SKM-1 (cell line): ENCODE data around the gene MUC21.
"Not testable (repeated sequence)": the region's sequence is repeated elsewhere in the genome, so short reads cannot be mapped to it uniquely, and the experiment has no call there.

Experiments used
- DNase-seq: peaks from one replicate; lab custom pipeline; 2025; ENCODE audit not compliant: unreplicated experiment; lab: John Stamatoyannopoulos, UW

MUC21 gene

DNA sequence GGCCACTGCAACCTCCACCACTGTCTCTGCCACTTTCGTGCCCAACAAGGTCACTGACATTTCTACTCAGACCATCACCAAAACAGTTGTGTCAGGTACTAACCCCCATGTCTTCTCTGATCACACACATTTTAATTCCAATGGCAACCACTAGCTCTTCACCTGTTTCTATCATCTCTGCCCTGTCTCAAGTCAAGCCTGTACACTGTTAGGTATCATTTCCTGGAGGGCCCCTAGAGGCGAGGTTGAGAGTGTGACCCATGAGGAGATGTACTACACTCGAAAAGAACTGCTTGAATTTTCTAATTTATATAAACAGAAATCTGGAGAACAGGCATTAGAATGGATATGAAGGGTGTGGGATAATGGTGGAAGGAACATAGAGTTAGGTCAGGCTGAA is 17.4 kb upstream of the MUC21 start:
- no peak for DNase-seq

- DNase-seq: not testable (repeated sequence)
Measured at GRCh38 chr6:30969171-30969570, 14.3 kb upstream of the MUC21 start.

DNA sequence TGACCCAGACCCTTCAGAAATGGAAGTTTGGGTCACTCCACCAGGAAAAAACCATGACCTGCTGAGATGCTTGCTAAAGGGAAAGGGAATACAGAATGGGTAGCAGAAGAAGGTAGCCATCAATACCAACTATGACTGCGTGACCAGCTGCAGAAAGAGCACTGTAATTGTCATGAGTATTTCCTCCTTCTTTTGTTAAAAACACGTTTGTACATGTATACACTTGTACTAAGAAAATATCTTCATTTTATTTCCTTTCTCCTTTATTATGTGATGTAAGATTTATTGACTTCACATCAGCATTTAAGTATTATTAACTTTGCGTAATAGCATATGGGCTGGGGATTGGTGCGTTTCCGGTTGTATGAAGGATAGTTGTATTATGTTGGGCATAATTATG is 12.6 kb upstream of the MUC21 start:
- DNase-seq: no peak

- no peak for DNase-seq
Measured at GRCh38 chr6:30972816-30973215, 10.7 kb upstream of the MUC21 start.

- DNase-seq: no peak
Measured at GRCh38 chr6:30974490-30975252, 8.8 kb upstream of the MUC21 start.

- DNase-seq: no peak
Measured at GRCh38 chr6:30979141-30979540, 4.4 kb upstream of the MUC21 start.

DNA sequence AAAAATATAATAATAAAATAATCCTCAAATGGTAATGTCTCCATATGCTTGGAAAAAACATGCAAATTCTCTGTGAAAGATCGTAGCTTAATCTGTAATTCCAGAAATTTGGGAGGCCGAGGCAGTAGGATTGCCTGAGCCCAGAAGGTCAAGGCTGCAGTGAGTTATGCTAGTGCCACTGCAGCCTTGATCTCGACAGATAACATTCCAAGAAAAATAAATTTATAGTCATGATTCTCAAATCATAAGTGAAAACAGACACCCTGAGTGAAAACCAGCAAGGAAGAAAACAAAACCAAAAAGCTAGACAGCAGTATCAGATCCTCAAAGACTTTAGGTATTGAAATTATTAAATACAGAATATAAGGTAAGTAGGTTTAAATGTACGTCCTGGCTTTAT is 3.8 kb upstream of the MUC21 start:
- no peak for DNase-seq

DNA sequence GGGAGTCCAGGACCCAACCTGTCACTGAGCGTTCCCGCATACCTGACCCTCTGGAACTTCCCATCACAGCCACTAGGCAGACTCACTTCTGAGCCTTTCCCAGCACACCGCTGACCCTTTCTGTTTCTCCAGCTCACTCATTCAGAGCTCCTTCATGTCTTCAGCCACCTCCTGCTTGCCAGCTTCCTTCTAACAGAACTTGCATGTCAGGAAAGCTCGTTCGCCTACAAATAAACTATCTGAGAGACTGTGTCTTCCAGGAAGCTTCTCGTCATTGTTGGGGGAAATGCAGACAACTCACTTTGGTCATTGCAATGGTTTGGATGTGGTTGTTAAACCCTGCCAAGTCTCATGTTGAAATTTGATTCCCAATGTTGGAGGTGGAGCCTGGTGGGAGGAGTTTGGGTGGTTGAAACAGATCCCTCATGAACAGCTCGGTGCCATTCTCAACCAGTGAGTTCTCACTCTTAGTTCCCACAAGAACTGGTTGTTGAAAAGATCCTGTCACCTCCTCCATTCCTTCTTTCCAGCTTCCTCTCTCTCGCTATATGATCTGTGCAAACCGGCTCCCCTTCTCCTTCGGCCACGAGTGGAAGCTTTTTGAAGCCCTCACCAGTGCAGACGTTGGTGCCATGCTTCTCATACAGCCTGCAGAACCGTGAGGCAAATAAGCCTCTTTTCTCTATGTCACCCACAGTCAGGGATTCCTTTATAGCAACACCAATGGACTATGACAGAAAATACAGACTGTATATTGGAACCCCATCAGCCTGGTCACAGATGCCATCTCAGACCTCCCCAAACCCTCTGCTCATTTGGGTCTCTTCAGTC is 1.4 kb upstream of the MUC21 start:
- no peak for DNase-seq

- no peak for DNase-seq
Measured at GRCh38 chr6:30985490-30985889, 2.0 kb downstream of the MUC21 start.

DNA sequence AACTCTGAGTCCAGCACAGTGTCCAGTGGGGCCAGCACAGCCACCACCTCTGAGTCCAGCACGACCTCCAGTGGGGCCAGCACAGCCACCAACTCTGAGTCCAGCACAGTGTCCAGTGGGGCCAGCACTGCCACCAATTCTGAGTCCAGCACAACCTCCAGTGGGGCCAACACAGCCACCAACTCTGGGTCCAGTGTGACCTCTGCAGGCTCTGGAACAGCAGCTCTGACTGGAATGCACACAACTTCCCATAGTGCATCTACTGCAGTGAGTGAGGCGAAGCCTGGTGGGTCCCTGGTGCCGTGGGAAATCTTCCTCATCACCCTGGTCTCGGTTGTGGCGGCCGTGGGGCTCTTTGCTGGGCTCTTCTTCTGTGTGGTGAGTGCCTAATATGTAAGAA is 3.8 kb downstream of the MUC21 start:
- DNase-seq: no peak

DNA sequence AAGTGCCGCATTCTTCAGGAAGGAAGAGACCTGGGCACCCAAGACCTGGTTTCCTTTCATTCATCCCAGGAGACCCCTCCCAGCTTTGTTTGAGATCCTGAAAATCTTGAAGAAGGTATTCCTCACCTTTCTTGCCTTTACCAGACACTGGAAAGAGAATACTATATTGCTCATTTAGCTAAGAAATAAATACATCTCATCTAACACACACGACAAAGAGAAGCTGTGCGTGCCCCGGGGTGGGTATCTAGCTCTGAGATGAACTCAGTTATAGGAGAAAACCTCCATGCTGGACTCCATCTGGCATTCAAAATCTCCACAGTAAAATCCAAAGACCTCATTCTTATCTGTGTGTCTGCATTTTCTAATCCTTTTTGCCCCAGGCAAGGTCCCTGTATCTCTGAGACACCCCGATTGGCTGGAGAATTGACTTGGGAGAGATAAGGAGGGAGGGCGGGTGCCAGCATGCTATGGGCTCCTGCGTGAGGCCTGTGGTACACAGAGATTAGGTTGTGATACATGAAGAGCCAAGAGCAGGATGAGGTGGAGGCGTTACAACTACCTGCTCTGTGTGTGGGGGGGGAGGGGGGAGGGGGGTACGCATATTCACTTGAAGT is 4.8 kb downstream of the MUC21 start:
- DNase-seq: no peak

- DNase-seq: no peak
Measured at GRCh38 chr6:30990422-30991086, 7.0 kb downstream of the MUC21 start.

GRCh38 chr6:30991891-30992290 is 8.4 kb downstream of the MUC21 start:
- no peak for DNase-seq

DNA sequence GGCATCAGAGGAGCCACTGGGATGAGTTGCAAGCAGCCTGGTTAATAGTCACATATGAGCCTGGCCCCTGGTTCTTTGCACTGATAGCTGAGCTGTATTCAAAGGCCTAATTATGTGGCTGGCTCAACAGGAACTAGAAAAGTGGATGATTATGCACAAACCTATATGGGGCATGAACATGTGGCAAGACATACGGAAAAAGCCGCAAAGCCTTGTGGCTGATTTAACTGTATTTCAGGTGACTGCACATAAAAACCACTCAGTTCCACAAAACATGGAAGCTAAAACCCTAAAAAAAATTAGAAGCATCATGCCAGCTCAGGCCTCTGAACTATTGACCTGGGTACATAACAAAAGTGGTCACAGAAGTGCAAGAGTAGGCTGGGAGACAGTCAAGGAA is 13.8 kb downstream of the MUC21 start:
- DNase-seq: no peak

GRCh38 chr6:30998785-30999184 is 15.3 kb downstream of the MUC21 start:
- no peak for DNase-seq

GRCh38 chr6:31000067-31000860 is 16.7 kb downstream of the MUC21 start:
- DNase-seq: not testable (repeated sequence)

- DNase-seq: no peak
Measured at GRCh38 chr6:31001281-31001888, 17.9 kb downstream of the MUC21 start.

GRCh38 chr6:31002471-31002870 is 19.0 kb downstream of the MUC21 start:
- no peak for DNase-seq

DNA sequence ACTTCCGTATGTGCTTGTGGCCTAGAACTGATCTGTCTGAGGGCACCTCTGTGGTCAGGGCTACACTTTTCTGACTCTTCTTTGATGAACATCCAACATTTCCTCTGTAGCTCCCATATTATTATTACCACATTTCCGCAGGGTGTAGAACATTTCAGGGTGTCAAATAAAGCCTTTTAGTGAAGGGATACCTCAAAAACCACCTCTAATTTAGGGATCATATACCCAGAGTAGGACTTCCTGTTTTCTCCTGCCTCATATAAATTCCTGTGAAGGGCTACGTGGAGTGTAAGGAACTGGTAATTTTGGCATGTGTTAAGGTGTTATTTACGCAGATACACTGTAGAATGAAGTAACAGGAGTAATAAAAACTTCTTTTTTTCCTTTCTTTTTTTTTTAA is 21.3 kb downstream of the MUC21 start:
- DNase-seq: no peak
